Measurements from ENCODE around the gene SRSF9. TPM values are rescaled to one million over a fixed set of nuclear protein-coding genes. Genes with fewer than 3 reads are reported as not detected.

The SRSF9 gene
- total and polyA plus RNA-seq, 2 of the 4 experiments (the other 2 are of a cell fraction) = 102 to 143 TPM

GRCh38 chr12:120470150-120470784 lies 719 bp upstream of the SRSF9 start:
- peaks cover 12% of the 10 kb centered on the region for H3K36me3 ChIP-seq (ENCODE audit: control insufficient read depth, insufficient read depth, low read length)
- dilution Hi-C loops (cut with HindIII; ENCODE audit: low sequenced_read_pairs, unreplicated experiment) (no loop called here), intact Hi-C loops (cut with micrococcal nuclease) (no loop called here), in situ Hi-C loops (cut with MboI; ENCODE audit: low sequenced_read_pairs) (no loop called here)
- ChIA-PET POLR2A (ENCODE audit: unreplicated experiment) (no interaction called here), CTCF (interaction anchor here (0.9 kb wide), 1 partner anchor 11 kb away, joined by 3 read pairs; no protein-coding TSS in a partner anchor)
- H3K79me1 ChIP-seq (ENCODE audit: low read depth in 1 of 2, low read length in 2 of 2) = peaks cover 10 to 54% of the 10 kb centered on the region in 2 experiments; a peak in 3 of 4 replicates
- H2BK20ac ChIP-seq (ENCODE audit: low read depth, low read length) = no peak overlapping the region
- peak overlapping the region; percentile 69 for H3K9ac ChIP-seq (ENCODE audit: low read depth, low read length)
- H3K4me2 ChIP-seq (ENCODE audit: low read depth, low read length) = peak overlapping the region; percentile 97
- H2BK120ac ChIP-seq (ENCODE audit: low read depth, low read length) = peak overlapping the region; percentile 44; the same call in 1 of the 2 replicates
- ATAC-seq (ENCODE audit: low read depth) (peak; percentile 33), DNase-seq (peak; percentile 19)
- peaks cover 40% of the 10 kb centered on the region for H4K20me1 ChIP-seq (ENCODE audit: insufficient read depth, low read length)
- peak overlapping the region; percentile 60 for H3K27ac ChIP-seq (ENCODE audit: insufficient read depth, low read length)
- H3K4me3 ChIP-seq (ENCODE audit: insufficient read depth, low read depth, low read length) = peak overlapping the region; percentile 80
- H2AFZ ChIP-seq (replicated peaks; ENCODE audit: low read length, poor library complexity) = peak overlapping the region; percentile 98
- peak overlapping the region; percentile 74 to 88 for H4K8ac ChIP-seq (ENCODE audit: low read depth in 2 of 2, low read length in 2 of 2)
- peaks cover 4% of the 10 kb centered on the region; the same call in 1 of the 2 replicates for H3K4me1 ChIP-seq (ENCODE audit: control insufficient read depth, insufficient read depth, low read length)
- H3K18ac ChIP-seq (ENCODE audit: low read depth, low read length) = peak overlapping the region; percentile 4; the same call in 1 of the 2 replicates
- peak overlapping the region; percentile 91 for H3K23ac ChIP-seq (ENCODE audit: low read depth, low read length)
- peak overlapping the region; percentile 85 for H3K4ac ChIP-seq (ENCODE audit: low read depth, low read length)
- 84% methylated on average over 10 of the region's 26 CpGs; no CpG with 5 or more reads in 1 of the 2 experiments for WGBS, 2 experiments (ENCODE audit: extremely low coverage in 2 of 2, insufficient read length in 1 of 2)
- H2BK5ac ChIP-seq (ENCODE audit: low read depth, low read length, poor library complexity, severe bottlenecking) = peak overlapping the region; percentile 65
- no peaks in the 10 kb centered on the region; the same call in 1 of the 2 replicates for H3K9me1 ChIP-seq (ENCODE audit: insufficient read depth, low read length)
- peak overlapping the region; percentile 23 for H4K5ac ChIP-seq (ENCODE audit: low read depth, low read length)
- no TSS peak for BruUV-seq (replicated peaks)
- H2BK15ac ChIP-seq (ENCODE audit: low read depth, low read length) = 0 out of 3 replicates have a peak overlapping the region, but pooled peaks have one; percentile 1
- H2AK9ac ChIP-seq (replicated peaks; ENCODE audit: low read depth, low read length, poor library complexity) = peak overlapping the region; percentile 97
- peak overlapping the region; percentile 52 for H3K56ac ChIP-seq (ENCODE audit: extremely low read depth, insufficient read depth, low read length)
- peak overlapping the region; percentile 69; the same call in 1 of the 2 replicates for H4K91ac ChIP-seq (ENCODE audit: insufficient read depth, low read depth, low read length)
- H3K27me3 ChIP-seq (ENCODE audit: control insufficient read depth, insufficient read depth, low read length) = no peaks in the 10 kb centered on the region
- peak overlapping the region; percentile 20 for H2AK5ac ChIP-seq (ENCODE audit: low read depth, low read length)
- H3K9me3 ChIP-seq (ENCODE audit: control insufficient read depth, insufficient read depth, low read length) = no peaks in the 10 kb centered on the region
- peak overlapping the region; percentile 77 for H3K14ac ChIP-seq (replicated peaks; ENCODE audit: low read depth, low read length)
- TF ChIP-seq MXI1 (IDR thresholded peaks at IDR 0.05; ENCODE audit: borderline replicate concordance, low read depth, low read length) (no peak), POLR2A (IDR thresholded peaks at IDR 0.05; ENCODE audit: low read depth, low read length) (no peak), FOS (IDR thresholded peaks at IDR 0.05; ENCODE audit: low read depth, low read length) (no peak), RFX5 (IDR thresholded peaks at IDR 0.05; ENCODE audit: low read depth, low read length) (no peak), SMC3 (IDR thresholded peaks at IDR 0.05; ENCODE audit: low read depth, low read length) (no peak), MAZ (IDR thresholded peaks at IDR 0.05; ENCODE audit: borderline replicate concordance, low read depth, low read length) (no peak), RCOR1 (IDR thresholded peaks at IDR 0.05; ENCODE audit: insufficient replicate concordance, low read length) (no peak), CTCF (conservative IDR thresholded peaks at IDR 0.05; ENCODE audit: low read depth, low read length) (no peak), CHD1 (IDR thresholded peaks at IDR 0.05; ENCODE audit: low read depth, low read length) (no peak), ELK1 (IDR thresholded peaks at IDR 0.05; ENCODE audit: borderline replicate concordance, low read depth, low read length) (no peak), MAFK (IDR thresholded peaks at IDR 0.05; ENCODE audit: low read depth, low read length) (no peak), BHLHE40 (IDR thresholded peaks at IDR 0.05; ENCODE audit: low read depth, low read length) (no peak), CEBPB (IDR thresholded peaks at IDR 0.05; ENCODE audit: low read depth, low read length) (no peak), RAD21 (IDR thresholded peaks at IDR 0.05; ENCODE audit: low read length) (no peak), NFE2L2 (IDR thresholded peaks at IDR 0.05; ENCODE audit: low read depth, low read length) (no peak)
